CD4-positive, alpha-beta T cell (primary cell): ENCODE data around the gene TEX51. TPM values are rescaled to one million over a fixed set of nuclear protein-coding genes. Genes with fewer than 3 reads are reported as not detected.

Source experiments
- ATAC-seq: fragments of 200-7000 bp; cut with Tn5 transposase; one replicate; pipeline ENCODE4 v1.10.0; 2022; ENCODE audit warnings: mild to moderate bottlenecking; ENCODE audit not compliant: poor library complexity
- CTCF ChIA-PET: fragments of 350-600 bp; sonication (Branson Sonifier 250); formaldehyde crosslinking; loops from one replicate; lab custom pipeline; 2021; ENCODE audit warnings: antibody characterized with exemption, inconsistent platforms; lab: Charles Lee
- POLR2A ChIA-PET: fragments of 350-600 bp; sonication (Branson Sonifier 250); formaldehyde crosslinking; loops from one replicate; lab custom pipeline; 2021; ENCODE audit warnings: antibody characterized with exemption, inconsistent platforms; lab: Charles Lee
- DNase-seq, 14 experiments: peaks; one replicate each; pipeline ENCODE4 v3.0.0-alpha.2; 2013 to 2020; ENCODE audit warnings: mixed read lengths in 2 of 14
- H3K27ac ChIP-seq, 2 donors: one replicate each; pipeline versions ENCODE4 v1.5.1 to v1.7.0; 2013; ENCODE audit warnings: low read length in 2 of 2, low read depth in 1 of 2, mild to moderate bottlenecking in 1 of 2
- H3K27me3 ChIP-seq, 2 experiments: 1 replicate in 1 of 2; 2 replicates in 1 of 2; pipeline versions ENCODE4 v1.6.1 to v1.7.0; 2013; ENCODE audit warnings: low read length in 2 of 2, control low read depth in 1 of 2, mild to moderate bottlenecking in 1 of 2, moderate library complexity in 1 of 2; ENCODE audit not compliant: insufficient read depth in 2 of 2, control insufficient read depth in 1 of 2
- H3K36me3 ChIP-seq: one replicate; pipeline ENCODE4 v1.6.1; 2013; ENCODE audit warnings: low read length, control low read depth; ENCODE audit not compliant: insufficient read depth
- H3K4me1 ChIP-seq: one replicate; pipeline ENCODE4 v1.6.1; 2013; ENCODE audit warnings: low read length, control low read depth; ENCODE audit not compliant: insufficient read depth
- H3K4me3 ChIP-seq: one replicate; pipeline ENCODE4 v1.5.1; 2013; ENCODE audit warnings: mild to moderate bottlenecking, low read length, moderate library complexity
- H3K9me3 ChIP-seq, 2 experiments: 1 replicate in 1 of 2; 2 replicates in 1 of 2; pipeline versions ENCODE4 v1.6.1 to v1.7.0; 2013; ENCODE audit warnings: low read length in 2 of 2, mild to moderate bottlenecking in 2 of 2, control low read depth in 1 of 2, moderate library complexity in 1 of 2; ENCODE audit not compliant: control insufficient read depth in 1 of 2, insufficient read depth in 1 of 2
- H3K27ac Mint-ChIP-seq: one replicate; pipeline ENCODE4 v1.8.0; 2020; ENCODE audit warnings: mixed read lengths
- H3K27me3 Mint-ChIP-seq: one replicate; pipeline ENCODE4 v1.8.0; 2021; ENCODE audit warnings: mixed read lengths
- H3K36me3 Mint-ChIP-seq: one replicate; pipeline ENCODE4 v1.8.0; 2021; ENCODE audit warnings: low read depth, mixed read lengths
- H3K4me1 Mint-ChIP-seq: one replicate; pipeline ENCODE4 v1.8.0; 2021; ENCODE audit warnings: low read depth, mixed read lengths
- H3K4me3 Mint-ChIP-seq: one replicate; pipeline ENCODE4 v1.8.0; 2020; ENCODE audit warnings: mild to moderate bottlenecking, mixed read lengths
- H3K9me3 Mint-ChIP-seq: one replicate; pipeline ENCODE4 v1.8.0; 2020; ENCODE audit warnings: mixed read lengths
- CTCF ChIP-seq: fragments of 200-600 bp; IDR thresholded peaks from one replicate; pipeline ENCODE4 v1.8.0; 2022; ENCODE audit warnings: antibody characterized with exemption, mild to moderate bottlenecking
- intact Hi-C, 2 experiments: fragments of 100-400 bp; cut with DNase I in 1 of 2; cut with micrococcal nuclease in 1 of 2; formaldehyde crosslinking; loops; one replicate each; pipeline versions ENCODE4 v1.15.1 to v1.9.0; 2023 to 2025; cut with DNase I, micrococcal nuclease
- total RNA-seq, 174 experiments: library from RNA in 2 of 174; stranded (reverse) in 2 of 174; gene quantifications; one replicate each; pipeline ENCODE4 v1.2.3 and lab custom pipeline; 2021 to 2026

The TEX51 gene
- total RNA-seq, 2 experiments from 2014 or later: not detected

- no peak overlapping the region for H3K27ac ChIP-seq
- Mint-ChIP-seq H3K4me1 (no peaks in the 10 kb centered on the region), H3K9me3 (peaks cover 4% of the 10 kb centered on the region), H3K4me3 (no peak overlapping the region), H3K27ac (no peak overlapping the region), H3K36me3 (no peaks in the 10 kb centered on the region), H3K27me3 (peaks cover 28% of the 10 kb centered on the region)
- ATAC-seq: no peak
- ChIA-PET POLR2A (no interaction called here), CTCF (no interaction called here)
- peaks cover 0 to 4% of the 10 kb centered on the region in 2 experiments for H3K27me3 ChIP-seq
- TF ChIP-seq CTCF: no peak
- no peaks in the 10 kb centered on the region for H3K4me1 ChIP-seq
- peaks cover 0 to 3% of the 10 kb centered on the region in 2 experiments for H3K9me3 ChIP-seq
- H3K4me3 ChIP-seq: no peak overlapping the region
- H3K36me3 ChIP-seq: no peaks in the 10 kb centered on the region
- DNase-seq: no peak
- intact Hi-C loops: no loop called here
These were observed 32.2 kb upstream of the TEX51 start for GRCh38 chr2:126866451-126866850.

GRCh38 chr2:126874961-126875360 is 23.7 kb upstream of the TEX51 start:
- no peaks in the 10 kb centered on the region for H3K36me3 Mint-ChIP-seq
- H3K9me3 Mint-ChIP-seq: peaks cover 17% of the 10 kb centered on the region
- peaks cover 15 to 27% of the 10 kb centered on the region in 2 experiments for H3K9me3 ChIP-seq
- no peak overlapping the region for H3K27ac Mint-ChIP-seq
- no peaks in the 10 kb centered on the region for H3K4me1 Mint-ChIP-seq
- no peaks in the 10 kb centered on the region for H3K36me3 ChIP-seq
- POLR2A ChIA-PET: no interaction called here
- H3K4me3 Mint-ChIP-seq: no peak overlapping the region
- no peak overlapping the region for H3K4me3 ChIP-seq
- DNase-seq (no peak), ATAC-seq (no peak)
- H3K27ac ChIP-seq: no peak overlapping the region
- intact Hi-C loops: no loop called here
- TF ChIP-seq CTCF: no peak
- H3K27me3 ChIP-seq: no peaks in the 10 kb centered on the region
- CTCF ChIA-PET: no interaction called here
- no peaks in the 10 kb centered on the region for H3K27me3 Mint-ChIP-seq
- H3K4me1 ChIP-seq: no peaks in the 10 kb centered on the region

GRCh38 chr2:126876631-126877030 is 22.1 kb upstream of the TEX51 start:
- no peak for TF ChIP-seq CTCF
- POLR2A ChIA-PET: no interaction called here
- Mint-ChIP-seq H3K4me1 (no peaks in the 10 kb centered on the region), H3K9me3 (peaks cover 17% of the 10 kb centered on the region), H3K27ac (no peak overlapping the region), H3K4me3 (no peak overlapping the region), H3K27me3 (no peaks in the 10 kb centered on the region), H3K36me3 (no peaks in the 10 kb centered on the region)
- ATAC-seq: no peak
- no peak overlapping the region for H3K4me3 ChIP-seq
- CTCF ChIA-PET: no interaction called here
- no peaks in the 10 kb centered on the region for H3K36me3 ChIP-seq
- intact Hi-C loops: no loop called here
- peaks cover 15 to 33% of the 10 kb centered on the region in 2 experiments for H3K9me3 ChIP-seq
- no peak overlapping the region for H3K27ac ChIP-seq
- no peaks in the 10 kb centered on the region for H3K4me1 ChIP-seq
- no peaks in the 10 kb centered on the region for H3K27me3 ChIP-seq
- no peak for DNase-seq
